ENCODE measurements around the gene ZAR1L.
"Not testable (repeated sequence)": the region's sequence is repeated elsewhere in the genome, so short reads cannot be mapped to it uniquely, and the experiment has no call there.

ZAR1L gene, protein sequence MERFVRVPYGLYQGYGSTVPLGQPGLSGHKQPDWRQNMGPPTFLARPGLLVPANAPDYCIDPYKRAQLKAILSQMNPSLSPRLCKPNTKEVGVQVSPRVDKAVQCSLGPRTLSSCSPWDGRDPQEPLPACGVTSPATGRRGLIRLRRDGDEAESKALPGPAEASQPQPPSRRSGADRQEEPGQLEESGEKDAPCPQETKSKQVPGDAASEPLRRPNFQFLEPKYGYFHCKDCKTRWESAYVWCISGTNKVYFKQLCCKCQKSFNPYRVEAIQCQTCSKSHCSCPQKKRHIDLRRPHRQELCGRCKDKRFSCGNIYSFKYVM

DNA sequence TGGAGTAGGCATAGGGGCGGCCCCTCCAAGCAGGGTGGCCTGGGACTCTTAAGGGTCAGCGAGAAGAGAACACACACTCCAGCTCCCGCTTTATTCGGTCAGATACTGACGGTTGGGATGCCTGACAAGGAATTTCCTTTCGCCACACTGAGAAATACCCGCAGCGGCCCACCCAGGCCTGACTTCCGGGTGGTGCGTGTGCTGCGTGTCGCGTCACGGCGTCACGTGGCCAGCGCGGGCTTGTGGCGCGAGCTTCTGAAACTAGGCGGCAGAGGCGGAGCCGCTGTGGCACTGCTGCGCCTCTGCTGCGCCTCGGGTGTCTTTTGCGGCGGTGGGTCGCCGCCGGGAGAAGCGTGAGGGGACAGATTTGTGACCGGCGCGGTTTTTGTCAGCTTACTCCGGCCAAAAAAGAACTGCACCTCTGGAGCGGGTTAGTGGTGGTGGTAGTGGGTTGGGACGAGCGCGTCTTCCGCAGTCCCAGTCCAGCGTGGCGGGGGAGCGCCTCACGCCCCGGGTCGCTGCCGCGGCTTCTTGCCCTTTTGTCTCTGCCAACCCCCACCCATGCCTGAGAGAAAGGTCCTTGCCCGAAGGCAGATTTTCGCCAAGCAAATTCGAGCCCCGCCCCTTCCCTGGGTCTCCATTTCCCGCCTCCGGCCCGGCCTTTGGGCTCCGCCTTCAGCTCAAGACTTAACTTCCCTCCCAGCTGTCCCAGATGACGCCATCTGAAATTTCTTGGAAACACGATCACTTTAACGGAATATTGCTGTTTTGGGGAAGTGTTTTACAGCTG is at the start of gene ZAR1L, which contains the start of gene BRCA2:
Gene ZAR1L, minus strand, starts transcription at position 126 of the 790 bp plus-strand sequence. CDS start 3,438 bp downstream, outside the sequence.
Gene BRCA2, plus strand, starts transcription at position 271 of the 790 bp plus-strand sequence. CDS start 953 bp downstream, outside the sequence.
- DNase-seq (ENCODE audit: low spot score): peak; percentile 84

DNA sequence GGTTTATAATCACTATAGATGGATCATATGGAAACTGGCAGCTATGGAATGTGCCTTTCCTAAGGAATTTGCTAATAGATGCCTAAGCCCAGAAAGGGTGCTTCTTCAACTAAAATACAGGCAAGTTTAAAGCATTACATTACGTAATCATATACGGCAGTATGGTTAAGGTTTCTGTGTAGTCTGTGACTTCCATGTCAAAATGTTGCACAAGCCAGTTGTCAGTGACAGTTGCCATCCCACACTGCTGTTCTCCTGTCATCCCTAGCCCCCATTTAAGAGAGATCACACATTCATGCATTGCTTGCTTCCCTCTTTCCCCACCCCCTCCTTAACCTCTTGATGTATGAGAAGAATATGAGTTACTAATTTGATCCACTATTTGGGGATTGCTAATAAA is 47.4 kb upstream of the ZAR1L start:
- DNase-seq (ENCODE audit: low spot score): no peak

DNA sequence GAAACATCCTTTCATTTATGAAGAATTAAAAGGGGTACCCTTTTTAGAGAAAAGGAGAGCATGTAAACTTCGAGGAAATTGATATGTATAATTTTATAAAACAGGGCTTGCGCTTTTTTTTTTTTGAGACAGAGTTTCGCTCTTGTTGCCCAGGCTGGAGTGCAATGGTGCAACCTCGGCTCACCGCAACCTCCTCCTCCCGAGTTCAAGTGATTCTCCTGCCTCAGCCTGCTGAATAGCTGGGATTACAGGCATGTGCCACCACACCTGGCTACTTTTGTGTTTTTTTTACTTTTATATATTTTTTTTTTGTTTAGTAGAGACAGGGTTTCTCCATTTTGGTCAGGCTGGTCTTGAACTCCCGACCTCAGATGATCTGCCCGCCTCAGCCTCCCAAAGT is 40.8 kb upstream of the ZAR1L start:
- not testable (repeated sequence) for DNase-seq (ENCODE audit: low spot score)

DNA sequence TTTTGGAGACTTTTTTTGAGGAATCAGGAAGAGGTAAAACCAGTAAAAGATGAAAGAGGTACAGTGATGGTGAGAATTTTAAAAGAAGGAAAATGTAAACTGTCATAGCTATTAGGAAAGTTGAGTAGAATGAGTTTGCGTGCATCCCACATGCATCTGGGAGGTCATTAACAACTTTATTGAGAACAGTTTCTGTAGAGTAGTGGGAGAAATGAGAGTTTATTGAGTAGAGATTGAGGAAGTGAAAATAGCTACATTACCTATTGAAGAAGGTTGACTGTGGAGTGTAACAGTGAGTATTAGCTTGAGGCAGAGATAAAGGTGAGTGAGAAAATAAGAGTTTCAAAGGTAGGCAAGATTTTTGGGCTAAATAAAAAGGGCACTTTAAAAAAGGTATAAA is 38.9 kb upstream of the ZAR1L start:
- DNase-seq (ENCODE audit: low spot score): no peak

DNA sequence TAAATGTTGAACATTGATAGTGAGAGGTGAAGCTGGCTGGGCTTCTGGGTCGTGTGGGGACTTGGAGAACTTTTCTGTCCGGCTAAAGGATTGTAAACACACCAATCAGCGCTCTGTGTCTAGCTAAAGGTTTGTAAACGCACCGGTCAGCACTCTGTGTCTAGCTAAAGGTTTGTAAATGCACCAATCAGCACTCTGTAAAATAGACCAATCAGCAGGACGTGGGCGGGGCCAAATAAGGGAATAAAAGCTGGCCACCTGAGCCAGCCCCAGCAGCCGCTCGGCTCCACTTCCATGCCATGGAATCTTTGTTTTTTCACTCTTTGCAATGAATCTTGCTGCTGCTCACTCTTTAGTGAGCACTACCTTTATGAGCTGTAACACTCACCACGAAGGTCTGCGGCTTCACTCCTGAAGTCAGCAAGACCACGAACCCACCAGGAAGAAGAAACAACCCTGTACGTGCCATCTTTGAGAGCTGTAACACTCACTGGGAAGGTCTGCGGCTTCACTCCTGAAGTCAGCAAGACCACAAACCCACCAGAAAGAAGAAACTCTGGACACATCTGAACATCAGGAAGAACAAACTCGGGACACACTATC is 35.8 kb upstream of the ZAR1L start:
- DNase-seq (ENCODE audit: low spot score): not testable (repeated sequence)

DNA sequence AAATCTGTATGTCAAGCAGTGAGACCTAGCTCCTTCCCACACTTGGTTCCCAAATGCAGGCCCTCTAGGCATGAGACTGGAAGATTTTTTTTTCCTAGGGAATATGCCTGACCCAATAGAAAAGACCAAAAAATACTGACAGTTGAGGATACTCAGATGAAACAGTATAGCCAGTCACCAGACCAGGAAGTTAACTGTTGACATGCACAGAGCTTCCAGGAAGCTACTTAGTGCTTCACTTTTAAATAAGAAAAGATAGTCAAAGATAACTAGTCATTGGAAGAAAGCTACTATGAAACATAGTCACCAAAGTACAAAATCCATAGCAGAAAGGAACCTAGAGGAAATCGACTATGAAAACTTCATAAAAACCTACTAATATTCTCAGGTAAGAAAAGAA is 32.5 kb upstream of the ZAR1L start:
- no peak for DNase-seq (ENCODE audit: low spot score)

DNA sequence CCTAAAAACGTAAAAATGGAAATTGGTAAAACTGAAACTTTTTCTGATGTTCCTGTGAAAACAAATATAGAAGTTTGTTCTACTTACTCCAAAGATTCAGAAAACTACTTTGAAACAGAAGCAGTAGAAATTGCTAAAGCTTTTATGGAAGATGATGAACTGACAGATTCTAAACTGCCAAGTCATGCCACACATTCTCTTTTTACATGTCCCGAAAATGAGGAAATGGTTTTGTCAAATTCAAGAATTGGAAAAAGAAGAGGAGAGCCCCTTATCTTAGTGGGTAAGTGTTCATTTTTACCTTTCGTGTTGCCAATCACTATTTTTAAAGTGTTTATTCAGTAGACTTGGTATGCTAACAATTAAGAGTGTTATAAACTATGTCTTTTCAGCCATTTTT is 25.8 kb upstream of the ZAR1L start:
- no peak for DNase-seq (ENCODE audit: low spot score)

DNA sequence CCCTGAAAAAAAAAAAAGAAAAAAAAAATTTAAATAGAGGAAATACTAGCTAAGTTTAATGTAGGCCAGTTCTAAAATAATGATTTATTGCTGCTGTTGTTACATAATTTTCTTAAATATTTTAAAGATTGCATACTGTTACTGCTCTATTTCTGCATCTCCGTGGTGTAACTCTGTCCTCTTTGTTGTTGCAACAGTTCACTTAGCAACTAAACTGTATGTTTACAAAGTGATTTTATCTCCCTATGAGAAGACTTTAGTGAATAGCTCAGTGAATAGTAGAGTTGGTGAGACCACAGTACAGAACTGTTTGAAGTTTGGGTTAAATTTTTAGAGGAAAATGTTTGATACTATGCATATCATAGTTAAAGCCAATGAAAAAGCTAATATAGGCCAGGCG is 19.5 kb upstream of the ZAR1L start:
- DNase-seq (ENCODE audit: low spot score): no peak

DNA sequence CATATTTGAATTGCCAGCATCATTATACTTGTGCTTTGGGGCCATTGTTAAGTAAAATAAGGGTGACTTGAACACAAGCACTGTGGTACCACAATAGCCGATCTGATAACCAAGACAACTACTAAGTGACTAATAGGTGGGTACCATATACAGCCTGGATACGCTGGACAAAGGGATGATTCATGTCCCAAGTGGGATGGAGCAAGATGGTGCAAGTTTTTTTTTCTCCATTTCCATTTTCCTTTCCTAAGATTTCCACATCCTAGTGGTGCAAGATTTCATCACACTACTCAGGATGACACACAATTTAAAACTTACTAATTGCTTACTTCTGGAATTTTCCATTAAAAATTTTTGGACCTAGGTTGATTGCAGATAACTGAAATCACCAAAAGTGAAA is 15.3 kb upstream of the ZAR1L start:
- DNase-seq (ENCODE audit: low spot score): no peak

DNA sequence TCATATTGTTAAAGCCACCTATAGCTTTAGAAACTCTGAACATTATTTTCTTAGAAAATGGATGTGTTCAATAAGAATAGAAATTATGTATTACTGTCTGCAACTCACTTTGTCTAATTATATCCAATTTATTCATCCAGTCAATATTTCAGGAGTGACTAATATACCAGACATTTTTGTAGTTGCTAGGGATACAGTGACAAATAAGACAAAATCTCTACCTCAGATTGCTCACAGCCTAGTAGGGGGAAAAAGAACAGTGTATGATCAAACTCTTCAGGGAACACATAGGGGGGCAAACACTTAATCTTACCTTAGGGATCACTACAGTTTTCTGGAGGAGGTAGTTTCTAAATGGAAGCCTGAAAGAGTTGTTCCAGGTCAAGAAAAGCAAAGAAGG is 8.7 kb upstream of the ZAR1L start:
- no peak for DNase-seq (ENCODE audit: low spot score)

DNA sequence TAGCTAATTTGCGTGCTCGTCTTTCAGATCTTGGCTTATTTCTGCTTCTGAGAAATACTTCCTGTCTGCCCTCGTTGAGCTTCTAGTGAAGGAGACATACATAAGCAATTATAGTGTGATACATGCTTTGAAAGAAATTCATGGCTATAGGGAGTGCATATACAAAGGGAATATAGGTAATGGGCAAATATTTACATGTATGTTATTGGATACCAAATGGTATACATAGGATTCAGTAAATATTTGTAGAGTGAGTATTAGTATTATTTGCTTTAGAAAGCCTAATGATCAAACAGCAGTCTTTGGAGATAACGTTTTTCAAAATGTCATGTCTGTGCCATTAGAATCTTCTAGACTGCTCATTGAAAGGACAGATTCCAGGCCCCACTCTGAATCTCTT is 5.4 kb upstream of the ZAR1L start:
- no peak for DNase-seq (ENCODE audit: low spot score)

DNA sequence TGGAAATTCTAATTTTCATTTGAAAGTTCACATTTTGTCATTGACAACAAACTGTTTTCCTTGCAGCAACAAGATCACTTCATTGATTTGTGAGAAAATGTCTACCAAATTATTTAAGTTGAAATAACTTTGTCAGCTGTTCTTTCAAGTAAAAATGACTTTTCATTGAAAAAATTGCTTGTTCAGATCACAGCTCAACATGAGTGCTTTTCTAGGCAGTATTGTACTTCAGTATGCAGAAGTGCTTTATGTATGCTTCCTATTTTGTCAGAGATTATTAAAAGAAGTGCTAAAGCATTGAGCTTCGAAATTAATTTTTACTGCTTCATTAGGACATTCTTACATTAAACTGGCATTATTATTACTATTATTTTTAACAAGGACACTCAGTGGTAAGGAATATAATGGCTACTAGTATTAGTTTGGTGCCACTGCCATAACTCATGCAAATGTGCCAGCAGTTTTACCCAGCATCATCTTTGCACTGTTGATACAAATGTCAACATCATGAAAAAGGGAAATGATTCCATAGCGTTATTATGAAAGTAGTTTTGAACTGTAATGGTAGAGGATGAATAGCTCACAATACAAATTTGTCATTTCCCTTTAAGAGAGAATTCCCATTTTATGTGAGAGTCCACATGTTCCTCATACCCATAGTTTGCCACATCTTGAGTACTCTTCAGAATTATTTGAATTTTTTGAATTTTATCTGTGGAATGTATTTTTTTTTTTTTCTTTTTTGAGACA is 2.7 kb upstream of the ZAR1L start:
- no peak for DNase-seq (ENCODE audit: low spot score)

DNA sequence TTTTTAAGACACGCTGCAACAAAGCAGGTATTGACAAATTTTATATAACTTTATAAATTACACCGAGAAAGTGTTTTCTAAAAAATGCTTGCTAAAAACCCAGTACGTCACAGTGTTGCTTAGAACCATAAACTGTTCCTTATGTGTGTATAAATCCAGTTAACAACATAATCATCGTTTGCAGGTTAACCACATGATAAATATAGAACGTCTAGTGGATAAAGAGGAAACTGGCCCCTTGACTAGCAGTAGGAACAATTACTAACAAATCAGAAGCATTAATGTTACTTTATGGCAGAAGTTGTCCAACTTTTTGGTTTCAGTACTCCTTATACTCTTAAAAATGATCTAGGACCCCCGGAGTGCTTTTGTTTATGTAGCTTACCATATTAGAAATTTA is 1.3 kb upstream of the ZAR1L start:
- DNase-seq (ENCODE audit: low spot score): no peak

DNA sequence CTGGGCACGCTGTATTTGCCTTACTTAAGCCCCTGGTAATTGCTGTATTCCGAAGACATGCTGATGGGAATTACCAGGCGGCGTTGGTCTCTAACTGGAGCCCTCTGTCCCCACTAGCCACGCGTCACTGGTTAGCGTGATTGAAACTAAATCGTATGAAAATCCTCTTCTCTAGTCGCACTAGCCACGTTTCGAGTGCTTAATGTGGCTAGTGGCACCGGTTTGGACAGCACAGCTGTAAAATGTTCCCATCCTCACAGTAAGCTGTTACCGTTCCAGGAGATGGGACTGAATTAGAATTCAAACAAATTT is 821 bp upstream of the ZAR1L start:
- DNase-seq (ENCODE audit: low spot score): no peak

DNA sequence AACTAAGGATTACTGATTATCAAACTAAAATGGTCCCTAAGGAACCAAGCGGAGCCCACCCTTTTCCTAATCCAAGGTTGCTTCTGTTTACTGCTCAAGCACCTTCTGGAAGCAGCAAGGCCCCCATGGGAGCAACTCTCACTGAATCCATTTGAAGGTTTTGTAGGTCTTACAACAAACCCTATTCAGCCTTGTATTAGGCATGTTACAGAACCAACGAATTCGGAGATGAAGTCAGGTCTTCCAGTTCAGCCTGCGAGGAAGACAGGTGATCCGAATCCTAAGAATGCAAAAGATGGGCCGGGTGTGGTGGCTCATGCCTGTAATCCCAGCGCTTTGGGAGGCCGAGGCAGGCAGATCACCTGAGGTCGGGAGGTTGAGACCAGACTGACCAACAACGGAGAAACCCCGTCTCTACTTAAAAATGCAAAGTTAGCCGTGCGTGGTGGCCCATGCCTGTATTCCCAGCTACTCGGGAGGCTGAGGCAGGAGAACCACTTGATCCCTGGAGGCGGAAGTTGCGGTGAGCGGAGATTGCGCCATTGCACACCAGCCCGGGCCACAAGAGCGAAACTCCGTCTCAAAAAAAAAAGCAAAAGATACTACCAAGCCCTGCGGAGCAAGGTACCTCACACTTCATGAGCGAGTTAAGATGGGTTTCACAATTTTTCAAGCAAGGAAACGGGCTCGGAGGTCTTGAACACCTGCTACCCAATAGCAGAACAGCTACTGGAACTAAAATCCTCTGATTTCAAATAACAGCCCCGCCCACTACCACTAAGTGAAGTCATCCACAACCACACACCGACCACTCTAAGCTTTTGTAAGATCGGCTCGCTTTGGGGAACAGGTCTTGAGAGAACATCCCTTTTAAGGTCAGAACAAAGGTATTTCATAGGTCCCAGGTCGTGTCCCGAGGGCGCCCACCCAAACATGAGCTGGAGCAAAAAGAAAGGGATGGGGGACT is 609 bp downstream of the ZAR1L start:
- peak; percentile 78 for DNase-seq (ENCODE audit: low spot score)

DNA sequence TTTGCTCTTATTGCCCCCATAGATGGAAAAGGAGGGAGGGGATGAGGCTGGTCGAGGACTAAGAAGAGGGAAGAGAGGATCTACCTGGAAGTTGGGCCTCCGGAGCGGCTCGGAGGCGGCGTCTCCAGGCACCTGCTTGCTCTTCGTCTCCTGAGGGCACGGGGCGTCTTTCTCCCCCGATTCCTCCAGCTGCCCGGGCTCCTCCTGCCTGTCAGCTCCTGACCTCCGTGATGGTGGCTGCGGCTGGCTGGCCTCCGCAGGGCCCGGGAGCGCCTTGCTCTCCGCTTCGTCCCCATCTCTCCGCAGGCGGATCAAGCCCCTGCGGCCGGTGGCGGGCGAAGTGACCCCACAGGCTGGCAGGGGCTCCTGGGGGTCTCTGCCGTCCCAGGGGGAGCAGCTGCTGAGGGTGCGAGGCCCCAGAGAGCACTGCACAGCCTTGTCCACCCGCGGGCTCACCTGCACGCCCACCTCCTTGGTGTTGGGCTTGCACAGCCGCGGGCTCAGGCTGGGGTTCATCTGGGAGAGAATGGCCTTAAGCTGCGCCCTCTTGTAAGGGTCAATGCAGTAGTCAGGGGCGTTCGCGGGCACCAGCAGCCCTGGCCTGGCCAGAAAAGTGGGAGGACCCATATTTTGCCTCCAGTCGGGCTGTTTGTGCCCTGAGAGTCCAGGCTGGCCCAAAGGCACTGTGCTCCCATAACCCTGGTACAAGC is 3.8 kb downstream of the ZAR1L start:
- DNase-seq (ENCODE audit: low spot score): no peak

DNA sequence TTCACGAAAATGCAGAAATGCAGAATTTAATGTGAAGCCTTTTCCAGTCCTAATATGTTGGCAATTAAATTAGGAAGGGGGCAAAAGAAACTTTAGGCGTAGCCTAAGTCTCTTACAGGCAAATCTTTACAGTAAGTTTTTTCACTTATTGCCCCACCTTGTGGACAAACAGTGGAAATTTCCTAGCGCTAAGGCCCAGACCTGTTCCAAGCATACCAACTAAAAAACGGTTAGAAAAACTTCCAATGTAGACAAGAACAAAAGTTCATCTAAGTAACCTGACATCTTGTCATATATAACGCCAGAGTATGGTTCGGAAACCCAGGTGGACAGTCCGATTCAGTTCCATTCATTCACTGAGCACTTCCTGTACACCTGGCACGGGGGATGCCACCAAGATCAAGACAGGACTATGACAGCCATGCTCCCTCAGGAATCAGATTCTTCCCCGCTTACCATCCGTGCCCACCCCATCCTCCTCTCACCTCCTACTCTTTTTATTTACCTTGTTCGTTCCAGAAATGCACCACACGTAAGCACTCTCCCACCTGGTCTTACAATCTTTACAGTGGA is 4.9 kb downstream of the ZAR1L start:
- DNase-seq (ENCODE audit: low spot score): peak; percentile 67

DNA sequence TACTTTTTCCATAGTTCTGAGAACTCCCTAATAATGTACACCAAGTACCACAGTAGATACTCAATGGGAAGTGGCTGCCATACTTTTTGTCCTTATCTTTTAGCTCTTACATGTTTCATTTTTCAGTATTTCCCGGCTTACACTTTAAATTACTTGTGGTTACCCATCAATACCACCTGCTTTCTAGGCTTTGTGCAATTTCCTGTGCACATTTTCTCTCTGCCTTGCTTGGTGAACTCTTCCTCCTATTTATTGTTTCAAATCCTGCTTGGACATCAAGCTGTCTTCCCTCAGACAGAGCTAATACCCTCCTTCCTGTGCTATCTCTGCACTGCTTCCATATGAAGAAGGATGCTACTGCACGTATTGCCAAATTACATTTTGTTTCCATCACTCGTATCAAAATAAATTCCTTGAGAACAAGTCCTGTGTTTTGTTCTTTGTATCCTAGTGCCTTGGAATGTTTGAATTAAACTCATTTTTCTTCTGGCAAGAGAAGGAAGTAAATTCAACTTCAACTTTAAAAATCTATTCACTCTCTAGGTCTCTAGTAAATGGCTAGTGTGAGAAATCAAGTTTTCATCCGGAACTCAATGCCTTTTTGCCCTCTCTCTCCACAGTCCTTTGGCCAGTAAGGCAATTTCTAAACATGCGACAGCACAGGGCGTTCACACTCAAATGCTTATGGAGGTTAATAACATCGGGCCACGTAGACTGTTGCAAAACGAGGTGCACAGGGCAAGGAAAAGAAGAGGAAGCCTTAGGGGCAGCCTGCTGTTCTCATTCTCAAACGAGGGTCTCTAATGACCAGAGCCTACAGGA is 5.6 kb downstream of the ZAR1L start:
- no peak for DNase-seq (ENCODE audit: low spot score)

DNA sequence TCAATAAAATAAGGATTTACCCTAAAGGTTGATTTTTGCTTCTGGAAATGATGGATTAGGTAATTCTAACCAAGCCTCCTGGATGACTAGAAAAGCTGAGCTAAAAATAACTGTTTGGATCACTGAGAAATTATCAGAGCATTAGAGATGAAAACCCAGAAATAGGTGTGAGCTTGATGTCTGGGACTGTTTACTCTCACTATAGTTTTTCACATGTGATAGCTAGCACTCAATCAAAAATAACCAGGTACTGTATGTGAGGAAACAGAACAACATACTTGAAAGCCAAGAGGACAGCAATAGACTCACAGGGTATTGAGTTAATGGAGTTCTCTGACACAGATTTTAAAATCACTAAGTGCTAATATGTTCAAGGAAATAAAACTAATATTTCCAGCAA is 9.5 kb downstream of the ZAR1L start:
- no peak for DNase-seq (ENCODE audit: low spot score)

Data from CD4-positive, alpha-beta T cell treated with Interleukin-2 at 100 ng/mL for 4 hours (primary cell).